WERI-Rb-1 (cell line): ENCODE data around the gene CES2.

Experiments
- DNase-seq: peaks from one replicate; pipeline ENCODE4 v3.0.0-alpha.2; 2020
- H3K27ac ChIP-seq: fragments of 250-450 bp; sonication (Bioruptor Pico); 2 replicates; pipeline ENCODE4 v1.5.1; 2020; ENCODE audit warnings: mild to moderate bottlenecking, moderate library complexity
- H3K27me3 ChIP-seq: fragments of 250-450 bp; sonication (Bioruptor Pico); 2 replicates; pipeline ENCODE4 v1.5.1; 2021; ENCODE audit warnings: mild to moderate bottlenecking, low read depth, moderate library complexity; ENCODE audit not compliant: insufficient read depth, severe bottlenecking
- H3K36me3 ChIP-seq: fragments of 250-450 bp; sonication (Bioruptor Pico); 2 replicates; pipeline ENCODE4 v1.5.1; 2020; ENCODE audit warnings: mild to moderate bottlenecking, moderate library complexity
- H3K4me3 ChIP-seq: 2 replicates; pipeline ENCODE4 v1.5.1; 2011; ENCODE audit warnings: low read depth, mild to moderate bottlenecking, control low read depth, low read length
- H3K9me3 ChIP-seq: fragments of 250-450 bp; sonication (Bioruptor Pico); 2 replicates; pipeline ENCODE4 v1.5.1; 2021; ENCODE audit warnings: mild to moderate bottlenecking, moderate library complexity; ENCODE audit not compliant: severe bottlenecking
- TF ChIP-seq, protein P1 (sequence below): IDR thresholded peaks from 2 replicates; pipeline ENCODE4 v1.5.1; 2011; ENCODE audit warnings: low read depth, mild to moderate bottlenecking, control low read depth, inconsistent platforms, low read length

The CES2 gene

DNA sequence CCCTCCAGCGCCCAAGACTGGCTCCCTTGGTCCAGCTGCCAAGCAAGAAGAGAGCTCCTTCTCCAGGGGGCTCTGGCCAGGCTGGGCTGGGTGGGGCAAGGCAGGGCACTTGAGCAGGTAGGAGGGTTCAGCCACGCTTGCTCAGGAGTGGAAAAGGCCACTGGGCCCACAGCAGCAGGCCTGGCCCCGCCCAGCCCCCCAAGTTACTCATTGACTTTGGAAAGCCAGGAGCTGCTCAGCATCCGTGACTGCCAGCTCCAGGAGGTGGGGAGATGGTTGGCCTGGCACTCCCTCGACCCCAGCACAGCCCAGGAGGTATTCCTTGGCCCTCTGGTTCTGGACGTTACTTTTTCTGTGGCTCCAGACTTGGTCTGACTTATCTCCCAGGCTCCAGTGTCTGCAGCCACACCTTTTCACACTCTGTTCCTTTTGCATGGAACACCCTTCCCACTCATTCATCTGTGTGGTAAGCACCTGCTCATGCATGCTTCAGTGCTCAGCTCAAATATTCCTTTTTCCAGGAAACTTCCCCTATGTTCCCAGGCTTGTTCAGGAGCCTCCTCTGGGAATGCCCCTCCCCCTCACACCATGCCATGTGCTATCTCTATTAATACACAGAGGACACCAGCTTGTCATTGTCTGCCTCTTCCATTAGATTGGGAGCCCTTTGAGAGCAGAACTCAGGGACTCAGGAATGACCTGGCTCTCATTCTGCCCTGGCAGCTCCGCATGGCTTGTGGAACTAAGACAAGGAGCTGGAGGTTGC lies 16.3 kb upstream of the CES2 start, which contains the start of gene CDH16:
CDH16 (minus strand) TSS at position 83 of the 766 bp plus-strand sequence. CDS start 820 bp downstream, outside the sequence.
- peak; percentile 73 for DNase-seq
- H3K27ac ChIP-seq = peak within 1 kb of the TSS; percentile 90
- H3K27me3 ChIP-seq = no peaks in the 10 kb centered on the region
- TF ChIP-seq, protein P1, sequence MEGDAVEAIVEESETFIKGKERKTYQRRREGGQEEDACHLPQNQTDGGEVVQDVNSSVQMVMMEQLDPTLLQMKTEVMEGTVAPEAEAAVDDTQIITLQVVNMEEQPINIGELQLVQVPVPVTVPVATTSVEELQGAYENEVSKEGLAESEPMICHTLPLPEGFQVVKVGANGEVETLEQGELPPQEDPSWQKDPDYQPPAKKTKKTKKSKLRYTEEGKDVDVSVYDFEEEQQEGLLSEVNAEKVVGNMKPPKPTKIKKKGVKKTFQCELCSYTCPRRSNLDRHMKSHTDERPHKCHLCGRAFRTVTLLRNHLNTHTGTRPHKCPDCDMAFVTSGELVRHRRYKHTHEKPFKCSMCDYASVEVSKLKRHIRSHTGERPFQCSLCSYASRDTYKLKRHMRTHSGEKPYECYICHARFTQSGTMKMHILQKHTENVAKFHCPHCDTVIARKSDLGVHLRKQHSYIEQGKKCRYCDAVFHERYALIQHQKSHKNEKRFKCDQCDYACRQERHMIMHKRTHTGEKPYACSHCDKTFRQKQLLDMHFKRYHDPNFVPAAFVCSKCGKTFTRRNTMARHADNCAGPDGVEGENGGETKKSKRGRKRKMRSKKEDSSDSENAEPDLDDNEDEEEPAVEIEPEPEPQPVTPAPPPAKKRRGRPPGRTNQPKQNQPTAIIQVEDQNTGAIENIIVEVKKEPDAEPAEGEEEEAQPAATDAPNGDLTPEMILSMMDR = no peak
- peaks cover 32% of the 10 kb centered on the region for H3K36me3 ChIP-seq
- H3K4me3 ChIP-seq = no peak within 1 kb of the TSS
- no peaks in the 10 kb centered on the region for H3K9me3 ChIP-seq

DNA sequence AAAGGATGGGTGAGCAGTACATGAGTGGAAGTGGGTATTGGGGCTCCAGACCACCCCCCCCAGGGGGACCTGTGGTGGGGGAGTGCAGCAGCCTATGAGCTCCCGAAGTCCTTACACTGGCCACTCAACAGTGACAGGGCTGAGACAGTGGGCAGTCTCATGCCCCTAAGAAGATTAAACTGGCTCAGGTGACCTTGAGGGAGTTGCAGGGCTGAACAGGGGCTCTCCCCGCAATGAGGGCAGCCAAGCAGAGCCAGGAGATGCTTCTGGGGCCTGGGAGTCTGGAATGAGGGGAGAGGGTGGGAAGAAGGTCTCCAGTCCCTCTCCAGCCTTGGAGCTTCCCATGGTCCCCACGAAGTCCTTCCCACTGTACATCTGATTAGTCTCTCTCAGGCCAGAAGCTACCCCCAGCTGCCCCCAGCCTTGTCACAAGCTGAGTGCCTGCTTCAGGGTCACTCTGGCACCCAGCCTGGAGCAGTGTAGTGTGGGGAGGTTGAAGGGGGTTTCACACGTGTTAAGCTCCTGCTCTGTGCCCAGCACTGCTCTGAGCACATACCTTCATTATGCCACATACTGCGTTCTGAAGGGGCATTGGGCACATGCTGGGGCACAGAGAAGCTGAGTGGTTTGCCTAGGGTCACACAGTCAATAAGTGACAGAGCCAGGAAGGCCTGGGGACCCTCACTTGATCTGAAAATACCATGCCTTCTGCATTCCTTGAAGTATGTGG lies 15.6 kb upstream of the CES2 start:
- Histone ChIP-seq H3K36me3 (peaks cover 36% of the 10 kb centered on the region), H3K27ac (peak overlapping the region; percentile 90), H3K27me3 (no peaks in the 10 kb centered on the region), H3K9me3 (no peaks in the 10 kb centered on the region), H3K4me3 (no peak overlapping the region)
- TF ChIP-seq, protein P1 = no peak
- peak; percentile 84 for DNase-seq

DNA sequence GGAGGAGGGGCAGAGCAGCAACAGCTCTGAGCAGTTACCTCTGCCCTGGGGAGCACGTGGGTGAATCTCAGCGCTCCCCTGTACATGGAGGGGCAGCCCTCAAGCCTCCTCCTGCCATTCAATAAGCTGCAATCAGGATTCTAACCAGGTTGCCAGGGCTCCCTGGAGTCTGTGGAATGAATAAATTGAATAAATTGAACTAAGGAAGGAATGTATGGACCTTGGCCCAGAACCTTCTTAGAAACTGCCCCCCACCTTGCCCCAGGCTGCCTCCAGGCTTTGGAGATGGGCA lies 15.1 kb upstream of the CES2 start:
- TF ChIP-seq, protein P1 = no peak

GRCh38 chr16:66920924-66921680 lies 14.2 kb upstream of the CES2 start:
- Histone ChIP-seq H3K4me3 (no peak overlapping the region), H3K9me3 (no peaks in the 10 kb centered on the region), H3K36me3 (peaks cover 36% of the 10 kb centered on the region), H3K27ac (peak overlapping the region; percentile 78), H3K27me3 (no peaks in the 10 kb centered on the region)
- TF ChIP-seq, protein P1 = no peak
- DNase-seq = no peak

More for the DNA sequence above, 15.1 kb upstream of the CES2 start:
- H3K27ac ChIP-seq = peak overlapping the region; percentile 90
- no peaks in the 10 kb centered on the region for H3K27me3 ChIP-seq
- H3K36me3 ChIP-seq = peaks cover 36% of the 10 kb centered on the region
- no peak for DNase-seq
- H3K4me3 ChIP-seq = no peak overlapping the region
- no peaks in the 10 kb centered on the region for H3K9me3 ChIP-seq

DNA sequence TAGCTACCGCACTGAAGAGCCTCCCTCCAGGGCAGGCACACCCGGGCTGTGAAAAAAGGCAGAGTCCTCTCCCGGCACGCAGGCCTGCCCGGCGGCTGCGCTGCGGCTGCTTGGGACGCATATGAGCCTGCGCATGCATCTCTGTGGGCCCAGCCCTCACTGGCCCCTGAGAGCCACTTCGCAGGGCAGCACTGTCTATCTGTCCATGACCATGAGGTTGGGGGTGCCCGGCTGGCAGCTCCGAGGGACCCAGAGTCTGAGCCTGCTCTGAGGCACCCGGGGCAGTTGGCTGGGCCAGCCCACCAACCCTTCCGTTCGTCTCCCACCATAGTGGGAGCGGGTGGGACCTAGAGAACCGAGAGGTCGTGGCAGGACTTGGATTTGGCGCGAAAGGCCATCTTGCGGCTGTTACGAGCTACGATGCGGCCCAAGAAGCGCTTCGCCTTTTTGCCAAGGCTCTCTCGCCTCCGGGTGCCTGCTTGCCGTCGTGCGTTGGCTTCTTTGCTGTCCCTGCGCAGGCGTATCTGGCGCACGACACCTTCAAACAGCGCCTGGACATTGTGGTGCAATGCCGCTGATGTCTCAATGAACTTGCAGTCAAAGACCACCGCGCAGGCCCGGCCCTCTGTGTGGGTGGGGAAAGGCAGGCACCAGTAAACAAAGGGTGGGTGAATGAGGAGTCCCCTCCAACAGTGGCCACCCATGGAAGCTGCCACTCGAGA lies 13.4 kb upstream of the CES2 start:
- Histone ChIP-seq H3K9me3 (no peaks in the 10 kb centered on the region), H3K27ac (peak overlapping the region; percentile 78), H3K27me3 (no peaks in the 10 kb centered on the region), H3K4me3 (no peak overlapping the region), H3K36me3 (peaks cover 36% of the 10 kb centered on the region)
- TF ChIP-seq, protein P1 = no peak
- no peak for DNase-seq
